Measurements from ENCODE around the gene TMTC1. TPM values are rescaled to one million over a fixed set of nuclear protein-coding genes. Genes with fewer than 3 reads are reported as not detected.

TMTC1 gene
- total RNA-seq, 4 donors from 2014 or later: 84.0 to 177 (median 105) TPM

DNA sequence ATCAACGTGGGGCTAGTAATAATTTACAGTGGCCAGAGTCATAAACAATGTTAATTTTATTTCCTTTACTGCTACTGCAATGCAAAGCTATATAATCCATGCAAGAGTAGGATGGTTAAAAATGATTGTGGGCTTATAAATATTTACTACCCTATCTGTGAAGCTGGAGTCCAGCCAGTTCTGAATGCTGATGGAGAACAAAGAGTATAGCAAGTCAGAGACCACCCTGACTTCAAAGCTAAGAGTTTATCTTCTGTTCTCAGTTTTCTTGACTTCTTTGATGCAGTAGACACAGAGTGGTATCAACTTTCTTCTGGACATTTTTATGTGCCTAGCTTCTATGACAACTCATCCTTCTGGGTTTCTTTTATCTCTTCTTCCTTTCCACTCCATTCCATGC, 252.3 kb downstream of the TMTC1 start:
- no peak overlapping the region for H3K27ac ChIP-seq (replicated peaks in 1 of 4)
- H3K9me3 ChIP-seq: no peaks in the 10 kb centered on the region
- peaks cover 0 to 33% (median 6%) of the 10 kb centered on the region in 4 donors for H3K36me3 ChIP-seq
- no peak overlapping the region for H3K4me3 ChIP-seq
- H3K27me3 ChIP-seq: no peaks in the 10 kb centered on the region
- TF ChIP-seq, protein P1, sequence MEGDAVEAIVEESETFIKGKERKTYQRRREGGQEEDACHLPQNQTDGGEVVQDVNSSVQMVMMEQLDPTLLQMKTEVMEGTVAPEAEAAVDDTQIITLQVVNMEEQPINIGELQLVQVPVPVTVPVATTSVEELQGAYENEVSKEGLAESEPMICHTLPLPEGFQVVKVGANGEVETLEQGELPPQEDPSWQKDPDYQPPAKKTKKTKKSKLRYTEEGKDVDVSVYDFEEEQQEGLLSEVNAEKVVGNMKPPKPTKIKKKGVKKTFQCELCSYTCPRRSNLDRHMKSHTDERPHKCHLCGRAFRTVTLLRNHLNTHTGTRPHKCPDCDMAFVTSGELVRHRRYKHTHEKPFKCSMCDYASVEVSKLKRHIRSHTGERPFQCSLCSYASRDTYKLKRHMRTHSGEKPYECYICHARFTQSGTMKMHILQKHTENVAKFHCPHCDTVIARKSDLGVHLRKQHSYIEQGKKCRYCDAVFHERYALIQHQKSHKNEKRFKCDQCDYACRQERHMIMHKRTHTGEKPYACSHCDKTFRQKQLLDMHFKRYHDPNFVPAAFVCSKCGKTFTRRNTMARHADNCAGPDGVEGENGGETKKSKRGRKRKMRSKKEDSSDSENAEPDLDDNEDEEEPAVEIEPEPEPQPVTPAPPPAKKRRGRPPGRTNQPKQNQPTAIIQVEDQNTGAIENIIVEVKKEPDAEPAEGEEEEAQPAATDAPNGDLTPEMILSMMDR (IDR thresholded peaks at IDR 0.05): no peak
- TF ChIP-seq POLR2AphosphoS5 (IDR thresholded peaks at IDR 0.05) (no peak), EP300 (IDR thresholded peaks at IDR 0.05) (no peak), POLR2A (IDR thresholded peaks at IDR 0.05; ENCODE audit: low read depth) (no peak)
- 29% methylated on average over 1 of the region's 1 CpG for WGBS
- DNase-seq (ENCODE audit: extremely low spot score): no peak
- intact Hi-C loops (cut with DNase I): no loop called here
- H3K4me1 ChIP-seq: peaks cover 0 to 5% (median 0%) of the 10 kb centered on the region in 4 donors

- TF ChIP-seq, protein P1 (IDR thresholded peaks at IDR 0.05): no peak
- 86% methylated on average over 4 of the region's 4 CpGs for WGBS
- Histone ChIP-seq H3K4me1 (peaks cover 0 to 5% (median 0%) of the 10 kb centered on the region in 4 donors), H3K27me3 (no peaks in the 10 kb centered on the region), H3K9me3 (no peaks in the 10 kb centered on the region), H3K4me3 (no peak overlapping the region), H3K36me3 (peaks cover 0 to 29% (median 4%) of the 10 kb centered on the region in 4 donors), H3K27ac (replicated peaks in 1 of 4) (no peak overlapping the region)
- DNase-seq (ENCODE audit: extremely low spot score): no peak
- intact Hi-C loops (cut with DNase I): no loop called here
These were observed 253.3 kb downstream of the TMTC1 start for GRCh38 chr12:29530436-29530835.

DNA sequence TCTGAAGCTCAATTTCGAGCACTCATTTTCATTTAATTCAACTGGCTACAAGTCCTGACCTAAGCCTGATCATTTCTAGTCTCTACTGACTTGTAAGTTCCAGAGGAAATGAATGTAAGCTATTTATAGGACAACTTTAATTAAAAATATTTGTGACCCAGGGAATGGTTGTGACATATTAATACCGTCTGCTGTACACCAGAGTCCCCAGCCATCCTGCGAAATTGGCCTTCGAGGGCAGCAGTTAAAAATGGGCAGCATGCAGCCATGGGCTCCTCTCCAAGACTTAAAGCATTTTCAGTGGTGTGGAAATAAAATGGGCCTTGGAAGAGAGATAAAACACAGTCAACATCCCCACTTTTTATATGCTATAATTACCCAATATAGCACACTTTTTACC, 255.6 kb downstream of the TMTC1 start:
- H3K4me1 ChIP-seq: no peaks in the 10 kb centered on the region
- no peaks in the 10 kb centered on the region for H3K27me3 ChIP-seq
- no peak overlapping the region for H3K27ac ChIP-seq (replicated peaks in 1 of 4)
- peaks cover 0 to 10% (median 0%) of the 10 kb centered on the region in 4 donors for H3K36me3 ChIP-seq
- WGBS: 71% methylated on average over 4 of the region's 4 CpGs
- H3K4me3 ChIP-seq: no peak overlapping the region
- TF ChIP-seq EP300 (IDR thresholded peaks at IDR 0.05): no peak
- TF ChIP-seq POLR2A (IDR thresholded peaks at IDR 0.05; ENCODE audit: low read depth): no peak
- no peak for TF ChIP-seq POLR2AphosphoS5 (IDR thresholded peaks at IDR 0.05)
- TF ChIP-seq, protein P1 (IDR thresholded peaks at IDR 0.05): no peak
- H3K9me3 ChIP-seq: no peaks in the 10 kb centered on the region
- intact Hi-C loops (cut with DNase I): loop anchor here (10.0 kb wide), 1 partner anchor 367 kb away; no protein-coding TSS in a partner anchor
- no peak for DNase-seq (ENCODE audit: extremely low spot score)

DNA sequence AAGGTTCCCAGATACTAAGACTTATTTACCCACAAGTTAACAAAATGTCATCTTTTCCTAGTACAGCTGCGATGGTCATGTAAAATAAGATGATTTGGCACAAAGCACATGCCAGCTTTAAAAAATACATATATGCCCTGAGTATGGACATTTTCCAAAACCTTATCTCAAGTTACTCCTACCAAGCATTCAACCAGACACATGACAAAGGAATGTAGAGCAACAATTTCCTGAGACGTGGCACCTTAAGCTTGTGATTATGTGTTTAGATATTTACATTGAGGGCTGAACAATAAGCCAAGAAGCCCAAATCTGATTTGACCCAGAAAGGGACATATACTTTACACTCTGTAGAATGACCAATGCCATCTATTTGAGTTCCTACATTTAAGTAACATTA, 261.8 kb downstream of the TMTC1 start:
- no peaks in the 10 kb centered on the region for H3K27me3 ChIP-seq
- TF ChIP-seq, protein P1 (IDR thresholded peaks at IDR 0.05): no peak
- TF ChIP-seq POLR2AphosphoS5 (IDR thresholded peaks at IDR 0.05) (no peak), POLR2A (IDR thresholded peaks at IDR 0.05; ENCODE audit: low read depth) (no peak), EP300 (IDR thresholded peaks at IDR 0.05) (no peak)
- H3K36me3 ChIP-seq: peaks cover 0 to 39% (median 11%) of the 10 kb centered on the region in 4 donors
- no peak for DNase-seq (ENCODE audit: extremely low spot score)
- 93% methylated on average over 2 of the region's 2 CpGs for WGBS
- H3K27ac ChIP-seq (replicated peaks in 1 of 4): no peak overlapping the region
- H3K4me1 ChIP-seq: no peaks in the 10 kb centered on the region
- no peak overlapping the region for H3K4me3 ChIP-seq
- intact Hi-C loops (cut with DNase I): loop anchor here (10.0 kb wide), 1 partner anchor 373 kb away; no protein-coding TSS in a partner anchor
- H3K9me3 ChIP-seq: no peaks in the 10 kb centered on the region

DNA sequence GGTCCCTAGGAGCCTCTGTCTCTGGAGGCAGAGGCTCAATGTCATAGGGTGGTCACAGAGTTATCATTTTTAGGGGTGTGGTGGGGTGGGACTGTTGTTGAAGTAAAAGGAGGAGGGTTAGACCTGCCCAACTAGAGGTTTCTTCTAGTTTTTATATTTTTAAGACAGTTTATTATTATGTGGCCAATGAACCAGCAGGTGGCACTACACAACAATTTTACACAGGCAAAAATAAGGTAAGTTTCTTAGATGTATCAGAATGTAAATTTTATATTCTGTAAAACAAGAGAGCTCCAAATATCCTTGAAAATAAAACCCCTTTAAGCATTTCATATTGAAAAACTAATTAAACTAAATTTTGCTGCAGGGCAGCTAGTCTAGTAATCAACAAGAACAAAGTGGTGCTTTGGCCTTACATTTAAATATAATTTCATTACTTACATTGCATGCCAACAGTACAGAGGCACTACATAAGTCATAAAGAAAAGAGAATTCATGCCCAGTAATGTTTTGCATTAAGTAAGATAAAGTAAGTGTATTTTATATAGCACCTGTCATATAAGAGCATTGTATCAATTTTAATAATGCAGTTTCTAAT, 264.1 kb downstream of the TMTC1 start:
- DNase-seq (ENCODE audit: extremely low spot score): no peak
- Histone ChIP-seq H3K36me3 (peaks cover 10 to 56% (median 29%) of the 10 kb centered on the region in 4 donors), H3K4me1 (no peaks in the 10 kb centered on the region), H3K9me3 (no peaks in the 10 kb centered on the region), H3K27me3 (no peaks in the 10 kb centered on the region), H3K27ac (replicated peaks in 1 of 4) (no peak overlapping the region), H3K4me3 (no peak overlapping the region)
- no peak for TF ChIP-seq POLR2A (IDR thresholded peaks at IDR 0.05; ENCODE audit: low read depth)
- TF ChIP-seq, protein P1 (IDR thresholded peaks at IDR 0.05): peak; percentile 51 to 63 (median 57)
- intact Hi-C loops (cut with DNase I): loop anchor here (10.0 kb wide), 1 partner anchor 375 kb away; no protein-coding TSS in a partner anchor
